ENCODE data around the gene CUEDC1.

- no peak for TF ChIP-seq CTCF (IDR thresholded peaks at IDR 0.05; ENCODE audit: borderline replicate concordance, extremely low read depth, low read length, poor library complexity, severe bottlenecking)
- TF ChIP-seq EZH2 (IDR thresholded peaks at IDR 0.05; ENCODE audit: borderline replicate concordance, low read depth, low read length, severe bottlenecking), result no peak
Measured at GRCh38 chr17:57908278-57908677, 46.9 kb downstream of the CUEDC1 start.

All from DND-41 (cell line).